AG10803 (cell line): ENCODE measurements around the gene SLC12A5.

ENCODE experiments used
- DNase-seq: peaks from one replicate; pipeline ENCODE4 v3.0.0; 2010; ENCODE audit warnings: low read depth
- H3K4me3 ChIP-seq: 2 replicates; pipeline ENCODE4 v1.5.1; 2011; ENCODE audit warnings: mild to moderate bottlenecking, low read length, control low read depth
- TF ChIP-seq, protein P1 (sequence below): conservative IDR thresholded peaks from 2 replicates; pipeline ENCODE4 v1.5.1; 2011; ENCODE audit warnings: mild to moderate bottlenecking, low read length, control low read depth, inconsistent platforms

The SLC12A5 gene

DNA sequence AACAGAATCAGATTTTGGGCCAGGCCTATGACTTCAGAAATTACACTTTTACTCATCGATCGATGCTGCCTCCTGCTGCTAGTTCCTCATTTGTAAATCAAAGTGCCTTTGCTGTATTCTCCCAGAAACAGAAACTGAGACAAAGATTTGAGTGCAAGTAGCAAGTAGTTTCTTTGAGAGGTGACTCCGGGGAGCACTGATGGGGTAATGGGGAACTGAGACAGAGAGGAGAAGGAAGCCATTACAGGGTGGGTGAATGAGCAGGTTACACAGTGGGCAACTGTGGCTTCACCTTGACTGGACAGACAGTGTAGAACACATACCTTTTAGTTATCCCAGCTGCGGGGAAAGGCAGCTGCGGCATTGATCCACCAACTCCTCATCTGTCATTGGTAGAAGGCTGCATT lies 79.4 kb downstream of the SLC12A5 start:
- DNase-seq: no peak
- no peak overlapping the region for H3K4me3 ChIP-seq
- TF ChIP-seq, protein P1, sequence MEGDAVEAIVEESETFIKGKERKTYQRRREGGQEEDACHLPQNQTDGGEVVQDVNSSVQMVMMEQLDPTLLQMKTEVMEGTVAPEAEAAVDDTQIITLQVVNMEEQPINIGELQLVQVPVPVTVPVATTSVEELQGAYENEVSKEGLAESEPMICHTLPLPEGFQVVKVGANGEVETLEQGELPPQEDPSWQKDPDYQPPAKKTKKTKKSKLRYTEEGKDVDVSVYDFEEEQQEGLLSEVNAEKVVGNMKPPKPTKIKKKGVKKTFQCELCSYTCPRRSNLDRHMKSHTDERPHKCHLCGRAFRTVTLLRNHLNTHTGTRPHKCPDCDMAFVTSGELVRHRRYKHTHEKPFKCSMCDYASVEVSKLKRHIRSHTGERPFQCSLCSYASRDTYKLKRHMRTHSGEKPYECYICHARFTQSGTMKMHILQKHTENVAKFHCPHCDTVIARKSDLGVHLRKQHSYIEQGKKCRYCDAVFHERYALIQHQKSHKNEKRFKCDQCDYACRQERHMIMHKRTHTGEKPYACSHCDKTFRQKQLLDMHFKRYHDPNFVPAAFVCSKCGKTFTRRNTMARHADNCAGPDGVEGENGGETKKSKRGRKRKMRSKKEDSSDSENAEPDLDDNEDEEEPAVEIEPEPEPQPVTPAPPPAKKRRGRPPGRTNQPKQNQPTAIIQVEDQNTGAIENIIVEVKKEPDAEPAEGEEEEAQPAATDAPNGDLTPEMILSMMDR: no peak

DNA sequence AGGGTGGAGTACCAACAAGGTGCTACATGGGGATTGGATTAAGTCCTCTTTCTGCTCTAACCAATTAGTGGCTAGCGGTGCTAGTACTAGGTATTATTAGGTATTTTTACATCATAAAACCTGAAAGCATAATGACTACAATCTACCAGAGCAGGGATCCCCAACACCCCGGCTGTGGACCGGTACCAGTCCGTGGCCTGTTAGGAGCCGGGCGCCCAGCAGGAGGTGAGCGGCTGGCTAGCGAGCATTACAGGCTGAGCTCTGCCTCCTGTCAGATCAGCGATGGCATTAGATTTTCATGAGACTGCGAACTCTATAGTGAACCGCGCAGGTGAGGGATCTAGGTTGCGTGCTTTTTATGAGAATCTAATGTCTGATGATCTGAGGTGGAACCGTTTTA lies 80.0 kb downstream of the SLC12A5 start:
- TF ChIP-seq, protein P1: no peak
- no peak overlapping the region for H3K4me3 ChIP-seq
- DNase-seq: no peak
